Neural cell (in vitro differentiated cells): ENCODE results near the gene ASPRV1. TPM values are rescaled to one million over a fixed set of nuclear protein-coding genes. Genes with fewer than 3 reads are reported as not detected.

Experiments
- H2AFZ ChIP-seq: fragments of 200-600, 300-800 bp; sonication (generic), shearing (Covaris generic); 2 replicates; pipeline ENCODE4 v1.6.0; 2014; ENCODE audit warnings: low read depth, mild to moderate bottlenecking, antibody characterized with exemption, low read length, moderate library complexity
- H3F3A ChIP-seq: fragments of 200-600 bp; shearing (Covaris generic); 2 replicates; pipeline ENCODE4 v1.6.1; 2016; ENCODE audit warnings: mild to moderate bottlenecking, moderate library complexity, mixed read lengths, antibody characterized with exemption, low read length; ENCODE audit not compliant: insufficient read depth, poor library complexity, severe bottlenecking
- H3K27ac ChIP-seq: fragments of 200-600, 300-800 bp; sonication (generic), shearing (Covaris generic); 2 replicates; pipeline ENCODE4 v1.5.1; 2014; ENCODE audit warnings: mild to moderate bottlenecking, low read length, moderate library complexity
- H3K27me3 ChIP-seq: fragments of 300-800, 200-600 bp; sonication (generic), shearing (Covaris generic); 2 replicates; pipeline ENCODE4 v1.6.0; 2014; ENCODE audit warnings: mild to moderate bottlenecking, low read depth, low read length, moderate library complexity; ENCODE audit not compliant: insufficient read depth
- H3K36me3 ChIP-seq: fragments of 300-800, 200-600 bp; sonication (generic), shearing (Covaris generic); 2 replicates; pipeline ENCODE4 v1.5.1; 2014; ENCODE audit warnings: mild to moderate bottlenecking, antibody characterized with exemption, low read length, moderate library complexity; ENCODE audit not compliant: insufficient read depth
- H3K4me2 ChIP-seq: fragments of 300-800, 200-600 bp; sonication (generic), shearing (Covaris generic); 2 replicates; pipeline ENCODE4 v1.6.0; 2014; ENCODE audit warnings: mild to moderate bottlenecking, low read length
- H3K4me3 ChIP-seq: fragments of 300-800, 200-600 bp; sonication (generic), shearing (Covaris generic); 2 replicates; pipeline ENCODE4 v1.5.1; 2014; ENCODE audit warnings: mild to moderate bottlenecking, low read length, moderate library complexity
- H3K79me2 ChIP-seq: fragments of 200-600 bp; shearing (Covaris generic); replicated peaks from 2 replicates; pipeline ENCODE4 v1.6.0; 2014; ENCODE audit warnings: mild to moderate bottlenecking, low read length, moderate library complexity; ENCODE audit not compliant: insufficient read depth
- H3K9ac ChIP-seq: fragments of 300-800, 200-600 bp; sonication (generic), shearing (Covaris generic); 2 replicates; pipeline ENCODE4 v1.6.1; 2016; ENCODE audit warnings: mild to moderate bottlenecking, low read length, mixed read lengths
- H3K9me2 ChIP-seq: fragments of 200-600 bp; shearing (Covaris generic); 2 replicates; pipeline ENCODE4 v1.6.1; 2016; ENCODE audit warnings: mild to moderate bottlenecking, low read length, mixed read lengths; ENCODE audit not compliant: insufficient read depth
- H3K9me3 ChIP-seq: fragments of 200-600, 300-800 bp; sonication (generic), shearing (Covaris generic); 2 replicates; pipeline ENCODE4 v1.6.1; 2016; ENCODE audit warnings: mild to moderate bottlenecking, mixed run types, low read length, moderate library complexity, mixed read lengths
- H4K20me1 ChIP-seq: fragments of 200-600 bp; shearing (Covaris generic); 2 replicates; pipeline ENCODE4 v1.6.1; 2016; ENCODE audit warnings: mild to moderate bottlenecking, mixed run types; ENCODE audit not compliant: insufficient read depth
- EP300 ChIP-seq: fragments of 450-650 bp; conservative IDR thresholded peaks from 2 replicates; pipeline ENCODE4 v1.6.1; 2014; ENCODE audit warnings: antibody characterized with exemption, mild to moderate bottlenecking, moderate library complexity; ENCODE audit not compliant: poor library complexity, severe bottlenecking
- EZH2 ChIP-seq: fragments of 200-600, 300-800 bp; shearing (Covaris generic), sonication (generic); IDR thresholded peaks from 2 replicates; pipeline ENCODE4 v1.6.1; 2014; ENCODE audit warnings: antibody characterized with exemption, low read length, borderline replicate concordance, mild to moderate bottlenecking; ENCODE audit not compliant: insufficient read depth, poor library complexity, severe bottlenecking
- MXI1 ChIP-seq: fragments of 450-650 bp; conservative IDR thresholded peaks from 2 replicates; pipeline ENCODE4 v1.6.1; 2014; ENCODE audit warnings: antibody characterized with exemption, mild to moderate bottlenecking; ENCODE audit not compliant: poor library complexity, severe bottlenecking
- POLR2AphosphoS5 ChIP-seq: IDR thresholded peaks from 2 replicates; pipeline ENCODE4 v1.6.1; 2012
- RAD21 ChIP-seq: fragments of 450-650 bp; conservative IDR thresholded peaks from 2 replicates; pipeline ENCODE4 v1.6.1; 2014; ENCODE audit warnings: antibody characterized with exemption, mild to moderate bottlenecking, moderate library complexity
- SMC3 ChIP-seq: fragments of 450-650 bp; conservative IDR thresholded peaks from 2 replicates; pipeline ENCODE4 v1.6.1; 2014; ENCODE audit warnings: antibody characterized with exemption, mild to moderate bottlenecking, moderate library complexity; ENCODE audit not compliant: poor library complexity
- TAF1 ChIP-seq: IDR thresholded peaks from 2 replicates; pipeline ENCODE4 v1.6.1; 2012; ENCODE audit warnings: low read depth
- polyA plus RNA-seq: library from polyadenylated mRNA; depleted of rRNA; stranded (reverse); fragments of >200 nt; gene quantifications from 2 replicates; pipeline ENCODE4 v1.2.3, GENCODE V29; 2014
- TF ChIP-seq, protein P1 (sequence below): IDR thresholded peaks from 2 replicates; pipeline ENCODE4 v1.6.1; 2012; ENCODE audit warnings: borderline replicate concordance
- TF ChIP-seq, protein P2 (sequence below): fragments of 450-650 bp; IDR thresholded peaks from 2 replicates; pipeline ENCODE4 v1.5.1; 2014; ENCODE audit warnings: antibody characterized with exemption, mild to moderate bottlenecking, moderate library complexity; ENCODE audit not compliant: poor library complexity, severe bottlenecking

The ASPRV1 gene
- polyA plus RNA-seq, 1 donor from 2014 or later: 6.3 TPM

DNA sequence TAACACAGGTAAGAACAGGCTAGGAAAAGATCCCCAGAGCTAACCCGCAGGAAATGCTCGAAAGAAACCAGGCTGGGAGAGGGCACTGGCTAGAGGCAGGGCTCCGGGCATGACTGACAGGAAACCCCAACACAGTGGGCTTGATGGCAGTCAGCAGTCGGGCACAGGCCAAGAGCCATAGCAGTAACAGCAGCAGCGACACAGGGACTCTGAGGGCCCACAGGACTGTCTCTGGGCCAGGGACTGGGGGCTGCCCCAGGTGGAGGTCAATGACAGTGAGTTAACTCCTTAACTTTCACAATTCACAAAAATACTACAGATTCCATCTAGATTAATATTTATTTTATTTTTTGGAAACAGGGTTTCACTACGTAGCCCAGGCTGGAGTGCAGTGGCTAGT, 37.3 kb upstream of the ASPRV1 start:
- H3K9me3 ChIP-seq: no peaks in the 10 kb centered on the region
- no peaks in the 10 kb centered on the region for H3K27me3 ChIP-seq
- H3K36me3 ChIP-seq: peaks cover 4% of the 10 kb centered on the region
- H3K9me2 ChIP-seq: no peaks in the 10 kb centered on the region
- H4K20me1 ChIP-seq: no peaks in the 10 kb centered on the region
- no peak overlapping the region for H3K27ac ChIP-seq
- no peak overlapping the region for H3K4me3 ChIP-seq
- H3K4me2 ChIP-seq: no peak overlapping the region
- H3F3A ChIP-seq: no peaks in the 10 kb centered on the region
- H3K9ac ChIP-seq: no peak overlapping the region
- TF ChIP-seq EZH2: no peak
- no peaks in the 10 kb centered on the region for H3K79me2 ChIP-seq
- H2AFZ ChIP-seq: no peak overlapping the region

DNA sequence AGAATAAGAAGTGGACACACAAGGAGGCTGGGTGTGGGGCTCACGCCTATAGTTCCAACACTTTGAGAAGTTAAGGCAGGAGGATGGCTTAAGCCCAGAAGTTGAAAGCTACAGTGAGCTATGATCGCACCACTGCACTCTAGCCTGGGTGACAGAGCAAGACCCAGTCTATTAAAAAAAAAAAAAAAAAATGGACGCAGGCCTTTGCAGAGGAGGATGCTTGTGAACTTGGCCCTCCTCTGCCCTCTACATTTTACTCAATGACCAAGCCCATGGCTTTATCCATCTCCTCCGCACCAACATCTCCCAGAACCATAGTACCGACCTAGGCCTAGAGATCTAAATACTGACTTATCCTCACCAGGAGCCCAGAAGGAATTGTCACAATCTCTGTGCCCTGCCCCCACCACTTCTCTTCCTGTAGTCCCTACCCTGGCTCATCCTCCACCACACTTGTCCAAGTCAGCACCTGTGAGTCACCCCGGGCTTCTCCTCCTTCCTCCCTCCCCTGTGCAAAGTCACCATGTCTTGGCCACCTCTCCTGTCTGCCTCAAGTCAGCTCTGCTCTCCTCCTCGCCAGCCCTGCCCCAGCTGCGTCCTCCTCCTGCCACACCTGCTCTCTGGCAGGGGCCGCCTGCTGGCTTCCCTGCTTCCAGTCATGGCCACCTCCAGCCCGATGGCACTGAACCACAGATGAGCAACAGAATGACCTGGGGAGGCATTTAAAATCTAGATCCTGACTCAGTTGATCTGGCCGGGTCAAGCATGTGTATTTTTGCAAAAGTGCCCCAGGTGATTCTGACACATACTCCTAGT, 35.8 kb upstream of the ASPRV1 start:
- no peaks in the 10 kb centered on the region for H3K79me2 ChIP-seq
- H3K9me3 ChIP-seq: no peaks in the 10 kb centered on the region
- no peaks in the 10 kb centered on the region for H4K20me1 ChIP-seq
- no peaks in the 10 kb centered on the region for H3F3A ChIP-seq
- H2AFZ ChIP-seq: no peak overlapping the region
- H3K9ac ChIP-seq: no peak overlapping the region
- H3K9me2 ChIP-seq: no peaks in the 10 kb centered on the region
- H3K4me2 ChIP-seq: no peak overlapping the region
- no peaks in the 10 kb centered on the region for H3K27me3 ChIP-seq
- H3K36me3 ChIP-seq: peaks cover 13% of the 10 kb centered on the region
- H3K4me3 ChIP-seq: no peak overlapping the region
- TF ChIP-seq, protein P1, sequence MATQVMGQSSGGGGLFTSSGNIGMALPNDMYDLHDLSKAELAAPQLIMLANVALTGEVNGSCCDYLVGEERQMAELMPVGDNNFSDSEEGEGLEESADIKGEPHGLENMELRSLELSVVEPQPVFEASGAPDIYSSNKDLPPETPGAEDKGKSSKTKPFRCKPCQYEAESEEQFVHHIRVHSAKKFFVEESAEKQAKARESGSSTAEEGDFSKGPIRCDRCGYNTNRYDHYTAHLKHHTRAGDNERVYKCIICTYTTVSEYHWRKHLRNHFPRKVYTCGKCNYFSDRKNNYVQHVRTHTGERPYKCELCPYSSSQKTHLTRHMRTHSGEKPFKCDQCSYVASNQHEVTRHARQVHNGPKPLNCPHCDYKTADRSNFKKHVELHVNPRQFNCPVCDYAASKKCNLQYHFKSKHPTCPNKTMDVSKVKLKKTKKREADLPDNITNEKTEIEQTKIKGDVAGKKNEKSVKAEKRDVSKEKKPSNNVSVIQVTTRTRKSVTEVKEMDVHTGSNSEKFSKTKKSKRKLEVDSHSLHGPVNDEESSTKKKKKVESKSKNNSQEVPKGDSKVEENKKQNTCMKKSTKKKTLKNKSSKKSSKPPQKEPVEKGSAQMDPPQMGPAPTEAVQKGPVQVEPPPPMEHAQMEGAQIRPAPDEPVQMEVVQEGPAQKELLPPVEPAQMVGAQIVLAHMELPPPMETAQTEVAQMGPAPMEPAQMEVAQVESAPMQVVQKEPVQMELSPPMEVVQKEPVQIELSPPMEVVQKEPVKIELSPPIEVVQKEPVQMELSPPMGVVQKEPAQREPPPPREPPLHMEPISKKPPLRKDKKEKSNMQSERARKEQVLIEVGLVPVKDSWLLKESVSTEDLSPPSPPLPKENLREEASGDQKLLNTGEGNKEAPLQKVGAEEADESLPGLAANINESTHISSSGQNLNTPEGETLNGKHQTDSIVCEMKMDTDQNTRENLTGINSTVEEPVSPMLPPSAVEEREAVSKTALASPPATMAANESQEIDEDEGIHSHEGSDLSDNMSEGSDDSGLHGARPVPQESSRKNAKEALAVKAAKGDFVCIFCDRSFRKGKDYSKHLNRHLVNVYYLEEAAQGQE: no peak
- TF ChIP-seq MXI1 (no peak), RAD21 (no peak), EZH2 (no peak)
- TF ChIP-seq, protein P2, sequence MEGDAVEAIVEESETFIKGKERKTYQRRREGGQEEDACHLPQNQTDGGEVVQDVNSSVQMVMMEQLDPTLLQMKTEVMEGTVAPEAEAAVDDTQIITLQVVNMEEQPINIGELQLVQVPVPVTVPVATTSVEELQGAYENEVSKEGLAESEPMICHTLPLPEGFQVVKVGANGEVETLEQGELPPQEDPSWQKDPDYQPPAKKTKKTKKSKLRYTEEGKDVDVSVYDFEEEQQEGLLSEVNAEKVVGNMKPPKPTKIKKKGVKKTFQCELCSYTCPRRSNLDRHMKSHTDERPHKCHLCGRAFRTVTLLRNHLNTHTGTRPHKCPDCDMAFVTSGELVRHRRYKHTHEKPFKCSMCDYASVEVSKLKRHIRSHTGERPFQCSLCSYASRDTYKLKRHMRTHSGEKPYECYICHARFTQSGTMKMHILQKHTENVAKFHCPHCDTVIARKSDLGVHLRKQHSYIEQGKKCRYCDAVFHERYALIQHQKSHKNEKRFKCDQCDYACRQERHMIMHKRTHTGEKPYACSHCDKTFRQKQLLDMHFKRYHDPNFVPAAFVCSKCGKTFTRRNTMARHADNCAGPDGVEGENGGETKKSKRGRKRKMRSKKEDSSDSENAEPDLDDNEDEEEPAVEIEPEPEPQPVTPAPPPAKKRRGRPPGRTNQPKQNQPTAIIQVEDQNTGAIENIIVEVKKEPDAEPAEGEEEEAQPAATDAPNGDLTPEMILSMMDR: no peak
- H3K27ac ChIP-seq: no peak overlapping the region

DNA sequence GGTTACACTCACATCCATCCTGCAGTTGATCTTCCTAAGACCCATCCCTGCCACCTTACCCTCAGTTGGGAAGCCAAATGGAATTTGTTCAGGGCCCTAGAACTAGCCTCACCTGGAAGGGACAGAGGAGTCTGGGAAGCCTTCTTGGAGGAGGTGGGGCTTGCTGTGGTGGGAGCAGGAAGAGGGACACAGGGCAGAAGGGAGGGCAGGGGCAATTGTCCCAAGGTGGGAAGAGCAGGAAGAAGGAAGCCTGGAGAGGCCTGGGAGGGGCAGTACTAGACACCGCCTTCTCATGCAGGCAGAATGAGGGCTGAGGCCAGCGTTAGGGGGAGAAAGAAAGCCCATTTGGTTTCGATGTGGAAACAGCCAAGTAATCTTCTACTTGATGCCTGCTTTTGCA, 34.1 kb upstream of the ASPRV1 start:
- no peaks in the 10 kb centered on the region for H3F3A ChIP-seq
- no peaks in the 10 kb centered on the region for H3K9me2 ChIP-seq
- TF ChIP-seq TAF1: no peak
- TF ChIP-seq, protein P1: no peak
- no peak for TF ChIP-seq EP300
- TF ChIP-seq, protein P2: no peak
- TF ChIP-seq EZH2: no peak
- TF ChIP-seq RAD21: no peak
- no peak for TF ChIP-seq MXI1
- TF ChIP-seq SMC3: no peak
- TF ChIP-seq POLR2AphosphoS5: no peak
- H3K27ac ChIP-seq: no peak overlapping the region
- H3K4me3 ChIP-seq: no peak overlapping the region
- H3K36me3 ChIP-seq: peaks cover 13% of the 10 kb centered on the region
- H3K27me3 ChIP-seq: no peaks in the 10 kb centered on the region
- no peaks in the 10 kb centered on the region for H4K20me1 ChIP-seq
- no peaks in the 10 kb centered on the region for H3K79me2 ChIP-seq
- H3K4me2 ChIP-seq: no peak overlapping the region
- no peak overlapping the region for H3K9ac ChIP-seq
- no peak overlapping the region for H2AFZ ChIP-seq
- no peaks in the 10 kb centered on the region for H3K9me3 ChIP-seq
